HL-60/S4 (cell line): Measurements from ENCODE around the gene BCAM.

Source experiments
- in situ Hi-C: fragments of 300-500 bp; cut with MboI; formaldehyde crosslinking; loops from 2 replicates; pipeline ENCODE4 v1.14.3; 2022; ENCODE audit warnings: low sequenced_read_pairs

BCAM gene

GRCh38 chr19:44789943-44790483 is 18.9 kb upstream of the BCAM start:
- in situ Hi-C loops = no loop called here

- in situ Hi-C loops = no loop called here
Observed at GRCh38 chr19:44792281-44792680, 16.6 kb upstream of the BCAM start.

- in situ Hi-C loops = no loop called here
Observed at GRCh38 chr19:44794610-44795009, 14.3 kb upstream of the BCAM start.

- in situ Hi-C loops = no loop called here
Observed at GRCh38 chr19:44795398-44795987, 13.4 kb upstream of the BCAM start.

- in situ Hi-C loops = no loop called here
Observed at GRCh38 chr19:44796701-44797115, 12.2 kb upstream of the BCAM start.

GRCh38 chr19:44799627-44800346 is 9.1 kb upstream of the BCAM start:
- in situ Hi-C loops = no loop called here

GRCh38 chr19:44800461-44800860 is 8.4 kb upstream of the BCAM start:
- in situ Hi-C loops = no loop called here

- in situ Hi-C loops = no loop called here
Observed at GRCh38 chr19:44803442-44804428, 5.2 kb upstream of the BCAM start.

- in situ Hi-C loops = no loop called here
Observed at GRCh38 chr19:44806291-44806690, 2.6 kb upstream of the BCAM start.

GRCh38 chr19:44807162-44807561 is 1.7 kb upstream of the BCAM start:
- in situ Hi-C loops = no loop called here

- in situ Hi-C loops = no loop called here
Observed at GRCh38 chr19:44807652-44808462, 1.0 kb upstream of the BCAM start.

- in situ Hi-C loops = no loop called here
Observed at GRCh38 chr19:44809577-44810233, 802 bp downstream of the BCAM start.

- in situ Hi-C loops = no loop called here
Observed at GRCh38 chr19:44810234-44811121, 1.6 kb downstream of the BCAM start.

- in situ Hi-C loops = no loop called here
Observed at GRCh38 chr19:44811122-44811419, 2.2 kb downstream of the BCAM start.

GRCh38 chr19:44812142-44812718 is 3.3 kb downstream of the BCAM start:
- in situ Hi-C loops = no loop called here

GRCh38 chr19:44813070-44813840 is 4.4 kb downstream of the BCAM start:
- in situ Hi-C loops = no loop called here

- in situ Hi-C loops = no loop called here
Observed at GRCh38 chr19:44813841-44814470, 5.1 kb downstream of the BCAM start.

- in situ Hi-C loops = no loop called here
Observed at GRCh38 chr19:44814517-44814916, 5.6 kb downstream of the BCAM start.
